DOHH2 (cell line): ENCODE data around the gene KEL.

Source experiments
- EZH2phosphoT487 ChIP-seq: fragments of 200-600 bp; sonication (generic); IDR thresholded peaks from 2 replicates; pipeline ENCODE4 v1.6.1; 2017; ENCODE audit warnings: borderline replicate concordance, mild to moderate bottlenecking, antibody characterized with exemption, low read length, moderate library complexity, mixed read lengths
- TF ChIP-seq, protein P1 (sequence below): fragments of 200-600 bp; sonication (generic); IDR thresholded peaks from one replicate; pipeline ENCODE4 v1.5.1; 2014; ENCODE audit warnings: antibody characterized with exemption, mild to moderate bottlenecking, low read depth, low read length; ENCODE audit not compliant: poor library complexity, severe bottlenecking

DNA sequence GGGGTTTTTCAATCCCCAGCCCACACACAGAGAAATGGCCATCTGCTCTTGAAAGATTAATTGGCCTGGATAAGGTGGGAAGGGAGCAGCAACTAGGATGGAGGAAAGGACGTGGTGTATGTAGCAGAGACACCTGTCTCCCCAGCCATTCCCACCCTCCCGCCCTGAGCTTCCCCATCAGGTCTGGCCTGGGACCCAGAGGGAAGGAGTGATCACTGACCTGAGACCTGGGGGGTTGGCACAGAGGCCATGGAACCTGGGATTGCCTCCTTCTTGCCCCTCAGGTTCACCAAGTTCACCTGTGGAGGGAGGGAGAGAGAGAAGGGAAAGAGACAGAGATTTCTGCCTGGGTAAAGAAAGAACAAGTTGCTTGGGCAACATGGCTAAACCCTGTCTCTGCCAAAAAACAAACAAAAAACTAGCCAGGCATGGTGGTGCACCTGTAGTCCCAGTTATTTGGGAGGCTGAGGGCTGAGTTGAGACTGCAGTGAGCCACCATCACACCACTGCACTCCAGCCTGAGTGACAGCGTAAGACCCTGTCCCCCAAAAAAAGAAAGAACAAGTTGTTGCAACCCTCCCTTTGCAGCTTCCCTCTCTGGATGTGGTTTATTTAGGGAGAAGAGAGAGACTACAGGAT is 65.3 kb downstream of the KEL start:
- TF ChIP-seq, protein P1, sequence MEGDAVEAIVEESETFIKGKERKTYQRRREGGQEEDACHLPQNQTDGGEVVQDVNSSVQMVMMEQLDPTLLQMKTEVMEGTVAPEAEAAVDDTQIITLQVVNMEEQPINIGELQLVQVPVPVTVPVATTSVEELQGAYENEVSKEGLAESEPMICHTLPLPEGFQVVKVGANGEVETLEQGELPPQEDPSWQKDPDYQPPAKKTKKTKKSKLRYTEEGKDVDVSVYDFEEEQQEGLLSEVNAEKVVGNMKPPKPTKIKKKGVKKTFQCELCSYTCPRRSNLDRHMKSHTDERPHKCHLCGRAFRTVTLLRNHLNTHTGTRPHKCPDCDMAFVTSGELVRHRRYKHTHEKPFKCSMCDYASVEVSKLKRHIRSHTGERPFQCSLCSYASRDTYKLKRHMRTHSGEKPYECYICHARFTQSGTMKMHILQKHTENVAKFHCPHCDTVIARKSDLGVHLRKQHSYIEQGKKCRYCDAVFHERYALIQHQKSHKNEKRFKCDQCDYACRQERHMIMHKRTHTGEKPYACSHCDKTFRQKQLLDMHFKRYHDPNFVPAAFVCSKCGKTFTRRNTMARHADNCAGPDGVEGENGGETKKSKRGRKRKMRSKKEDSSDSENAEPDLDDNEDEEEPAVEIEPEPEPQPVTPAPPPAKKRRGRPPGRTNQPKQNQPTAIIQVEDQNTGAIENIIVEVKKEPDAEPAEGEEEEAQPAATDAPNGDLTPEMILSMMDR: no peak
- no peak for TF ChIP-seq EZH2phosphoT487
